Stromal cell of bone marrow (primary cell): ENCODE data around the gene EXOC2.

Experiments
- DNase-seq: peaks from one replicate; pipeline ENCODE4 v3.0.0-alpha.2; 2012; ENCODE audit warnings: low read depth

The EXOC2 gene

GRCh38 chr6:465531-466348 lies 227.2 kb downstream of the EXOC2 start:
- no peak for DNase-seq

DNA sequence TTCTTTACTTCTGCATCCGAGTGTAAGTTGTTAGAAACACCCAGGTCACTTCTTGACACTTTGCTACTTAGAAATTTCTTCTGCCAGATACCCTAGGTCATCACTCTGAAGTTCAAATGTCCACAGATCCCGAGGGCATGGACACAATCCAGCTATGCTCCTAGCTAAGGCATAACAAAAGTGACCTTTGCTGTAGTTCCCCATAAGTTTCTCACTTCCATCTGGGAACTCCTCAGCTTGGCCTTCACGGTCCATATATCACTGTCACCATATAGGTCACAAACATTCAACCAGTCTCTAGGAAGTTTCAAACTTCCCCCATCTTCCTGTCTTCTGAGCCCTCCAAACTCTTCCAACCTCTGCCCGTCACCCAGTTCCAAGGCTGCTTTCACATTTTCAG lies 236.1 kb downstream of the EXOC2 start:
- no peak for DNase-seq

DNA sequence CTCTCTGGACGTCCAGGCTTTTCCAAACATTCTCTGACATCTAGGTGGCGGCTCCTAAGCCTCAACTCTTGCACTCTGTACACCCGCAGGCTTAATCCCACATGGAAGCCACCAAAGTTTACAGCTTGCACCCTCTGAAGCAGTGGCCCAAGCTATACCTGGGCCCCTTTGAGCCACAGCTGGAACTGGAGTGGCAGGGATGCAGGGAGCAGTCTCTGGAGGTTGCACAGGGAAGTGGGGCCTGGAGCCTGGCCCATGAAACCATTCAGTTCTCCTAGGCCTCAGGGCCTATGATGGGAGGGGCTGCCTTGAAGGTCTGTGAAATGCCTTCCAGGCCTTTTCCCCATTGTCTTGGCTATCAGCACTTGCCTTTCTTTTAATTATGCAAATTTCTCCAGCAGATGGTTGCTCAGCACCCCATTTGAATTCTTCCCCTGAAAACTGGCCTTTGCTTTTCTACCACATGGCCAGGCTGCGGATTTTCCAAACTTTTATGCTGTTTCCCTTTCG lies 236.5 kb downstream of the EXOC2 start:
- DNase-seq = no peak

DNA sequence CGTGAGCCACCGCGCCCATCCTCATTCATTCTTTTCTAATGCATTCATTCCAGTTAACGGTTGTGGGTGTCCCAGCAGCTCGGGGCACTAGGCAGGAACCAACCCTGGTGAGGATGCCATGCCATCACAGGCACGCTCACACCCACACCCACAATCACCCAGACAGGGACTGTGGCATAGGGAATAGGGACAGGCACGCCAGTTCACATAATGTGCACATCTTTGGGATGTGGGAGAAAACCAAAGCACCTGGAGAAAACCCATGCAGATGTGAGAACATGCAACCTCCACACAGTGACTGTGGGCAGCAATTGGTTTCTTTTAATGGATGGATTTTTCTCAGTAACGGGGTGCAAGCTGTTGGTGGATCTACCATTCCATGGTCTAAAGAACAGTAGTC lies 237.1 kb downstream of the EXOC2 start:
- DNase-seq = no peak

- no peak for DNase-seq
These were observed 237.8 kb downstream of the EXOC2 start for GRCh38 chr6:455006-455585.

DNA sequence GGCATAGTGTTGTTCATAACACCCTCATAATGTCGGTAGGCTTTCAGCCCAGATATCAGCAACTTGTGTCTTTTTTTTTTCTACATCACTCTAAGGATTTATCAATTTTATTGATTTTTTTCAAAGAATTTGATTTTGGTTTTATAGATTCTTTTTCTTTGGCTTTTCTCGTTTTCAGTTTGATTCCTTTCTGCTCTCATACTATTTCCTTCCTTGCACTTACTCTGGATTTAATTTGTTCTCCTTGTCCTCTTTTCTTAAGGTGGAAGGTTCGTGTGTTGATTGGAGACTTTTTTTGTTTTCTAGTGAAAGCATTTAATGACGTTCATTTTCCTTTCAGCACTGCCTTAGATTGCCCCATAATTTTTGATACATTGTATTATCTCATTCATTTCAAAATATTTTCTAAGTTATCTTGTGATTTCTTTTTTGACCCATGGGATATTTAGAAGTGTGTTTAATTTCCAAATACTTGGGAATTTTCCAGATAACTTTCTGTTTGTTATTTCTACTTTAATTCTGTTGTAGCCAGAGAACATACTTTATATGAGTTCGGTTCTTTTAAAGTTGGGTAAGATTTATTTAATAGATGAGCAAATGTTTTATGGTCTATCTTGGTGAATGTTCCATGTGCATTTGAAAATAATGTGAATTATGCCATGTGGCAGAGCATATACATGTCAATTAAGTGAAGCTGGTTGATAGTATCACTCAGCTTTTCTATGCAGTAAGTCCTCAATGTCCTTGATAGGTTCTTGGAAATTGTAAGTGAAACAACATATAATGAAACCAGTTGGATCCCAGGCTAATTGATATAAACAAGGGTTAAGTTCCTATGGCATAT lies 238.6 kb downstream of the EXOC2 start:
- no peak for DNase-seq

DNA sequence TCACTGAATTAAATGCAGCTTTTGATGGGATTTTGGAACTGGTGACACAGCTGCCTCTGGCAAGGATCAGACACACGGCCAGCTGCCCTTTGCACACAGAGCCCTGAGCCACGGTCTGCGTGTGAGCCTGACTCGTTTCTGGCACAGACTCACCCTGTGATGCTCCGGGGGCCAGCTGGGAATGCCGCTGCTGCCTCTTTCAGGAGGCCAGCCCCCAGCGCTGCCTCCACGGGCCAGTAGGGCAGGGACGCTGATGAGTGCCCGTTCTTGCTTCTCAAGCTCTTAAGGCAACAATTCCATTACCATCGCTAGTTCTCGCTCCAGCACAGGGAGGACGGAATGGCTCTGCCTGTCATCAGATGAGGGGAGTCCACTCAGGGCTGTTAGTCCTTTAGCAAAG lies 239.8 kb downstream of the EXOC2 start:
- DNase-seq = peak; percentile 34

GRCh38 chr6:452301-453067 lies 240.5 kb downstream of the EXOC2 start:
- peak; percentile 33 for DNase-seq

GRCh38 chr6:451847-452246 lies 241.1 kb downstream of the EXOC2 start:
- DNase-seq = no peak

GRCh38 chr6:451336-451735 lies 241.6 kb downstream of the EXOC2 start:
- no peak for DNase-seq

DNA sequence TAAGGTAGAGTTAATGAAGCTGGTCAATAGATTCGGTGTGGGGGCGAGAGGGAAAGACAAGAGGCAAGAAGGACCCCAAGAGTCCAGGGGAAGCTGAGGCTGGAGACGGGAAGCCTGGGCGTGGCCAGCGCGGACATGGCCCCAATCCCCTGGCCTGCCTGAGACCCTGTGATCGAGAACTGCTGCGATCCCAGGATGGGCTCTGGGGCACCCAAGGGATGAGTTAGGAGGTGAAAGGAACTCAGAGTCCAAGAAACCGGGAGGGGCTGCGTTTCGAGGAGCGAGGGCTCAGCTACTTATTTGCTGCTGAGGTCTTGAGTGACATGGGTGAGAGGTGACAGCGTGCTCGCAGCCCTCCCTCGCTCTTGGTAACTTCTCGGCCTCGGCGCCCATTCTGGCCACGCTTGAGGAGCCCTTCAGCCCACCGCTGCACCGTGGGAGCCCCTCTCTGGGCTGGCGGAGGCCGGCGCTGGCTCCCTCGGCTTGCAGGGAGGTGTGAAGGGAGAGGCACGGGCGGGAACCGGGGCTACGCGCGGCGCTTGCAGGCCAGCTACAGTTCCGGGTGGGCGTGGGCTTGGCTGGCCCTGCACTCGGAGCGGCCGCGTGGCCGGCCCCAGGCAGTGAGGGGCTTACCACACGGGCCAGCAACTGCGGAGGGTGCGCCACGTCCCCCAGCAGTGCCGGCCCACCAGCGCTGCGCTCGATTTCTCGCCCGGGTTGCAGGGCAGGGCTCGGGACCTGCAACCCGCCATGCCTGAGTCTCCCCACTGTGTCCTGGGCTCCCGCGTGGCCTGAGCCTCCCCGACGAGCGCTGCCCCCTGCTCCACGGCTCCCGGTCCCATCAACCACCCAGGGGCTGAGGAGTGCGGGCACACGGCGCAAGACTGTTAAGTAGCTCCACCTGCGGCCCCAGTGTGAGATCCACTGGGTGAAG lies 243.2 kb downstream of the EXOC2 start:
- no peak for DNase-seq

GRCh38 chr6:449057-449430 lies 243.9 kb downstream of the EXOC2 start:
- no peak for DNase-seq

DNA sequence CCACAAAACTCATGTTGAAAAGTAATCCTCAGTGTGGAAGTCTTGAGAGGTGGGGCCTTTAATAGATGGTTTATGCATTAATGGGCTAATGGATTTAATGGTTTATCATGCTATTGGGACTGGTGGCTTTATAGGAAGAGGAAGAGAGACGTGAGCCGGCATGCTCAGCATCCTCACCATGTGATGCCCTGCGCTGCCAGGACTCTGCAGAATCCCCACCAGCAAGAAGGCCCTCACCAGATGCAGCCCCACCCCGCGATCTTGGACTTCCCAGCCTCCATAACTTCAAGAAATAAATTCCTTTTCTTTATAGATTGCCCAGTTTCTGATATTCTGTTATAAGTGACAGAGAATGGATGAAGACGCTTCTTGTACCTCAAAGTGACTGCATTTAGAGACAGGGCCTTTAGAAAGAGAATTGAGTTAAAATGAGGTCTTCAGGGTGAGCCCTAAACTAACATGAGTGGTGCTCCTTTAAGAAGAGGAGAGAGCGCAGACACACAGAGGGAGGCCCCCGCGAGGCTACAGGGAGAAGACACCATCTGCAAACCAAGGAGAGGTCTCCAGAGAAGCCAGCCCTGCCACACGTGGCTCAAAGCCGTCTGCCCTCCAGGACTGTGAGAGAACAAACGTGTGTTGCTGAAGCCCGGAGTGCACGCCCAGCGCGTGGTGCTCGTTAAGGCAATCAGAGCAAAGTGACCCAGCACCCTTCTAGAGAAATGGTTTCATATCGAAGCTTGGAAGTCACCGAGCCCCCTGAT lies 244.5 kb downstream of the EXOC2 start:
- DNase-seq = no peak

- no peak for DNase-seq
These were observed 245.4 kb downstream of the EXOC2 start for GRCh38 chr6:447381-448165.

GRCh38 chr6:446418-447366 lies 246.2 kb downstream of the EXOC2 start:
- no peak for DNase-seq

- DNase-seq = no peak
These were observed 247.1 kb downstream of the EXOC2 start for GRCh38 chr6:445571-446417.

DNA sequence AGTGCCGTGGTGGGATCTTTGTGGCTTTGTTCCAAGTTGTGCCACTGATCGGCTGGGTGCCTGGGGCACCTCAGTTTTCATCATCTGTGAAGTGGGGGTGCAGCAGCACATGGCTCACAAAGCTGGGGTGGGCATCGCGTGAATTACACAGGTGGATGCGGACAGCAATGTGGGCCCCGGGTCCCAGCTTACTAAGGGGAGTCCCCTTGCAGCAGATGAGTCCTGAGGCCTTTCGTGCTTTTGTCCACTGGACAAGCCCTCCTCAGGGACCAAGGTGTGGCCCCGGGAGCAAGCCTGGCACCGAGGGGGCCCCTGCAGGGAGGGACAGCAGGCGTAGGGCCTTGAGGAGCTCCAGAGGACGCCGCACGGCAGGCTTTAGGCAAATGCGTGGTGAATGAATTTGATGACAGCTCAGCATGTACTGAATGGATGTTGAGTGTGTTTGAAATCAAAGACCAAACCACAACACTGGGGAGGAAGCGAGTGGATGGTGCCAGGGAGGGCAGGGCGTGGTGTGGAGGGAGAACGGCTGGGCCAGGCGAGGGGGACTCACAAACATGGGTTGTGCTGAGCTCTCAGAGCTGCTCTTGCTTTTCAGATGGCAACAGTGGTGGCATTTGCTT lies 248.2 kb downstream of the EXOC2 start:
- no peak for DNase-seq
